Measurements from ENCODE around the gene AP1S3. TPM values are rescaled to one million over a fixed set of nuclear protein-coding genes. Genes with fewer than 3 reads are reported as not detected.

AP1S3 gene
- 5.2 to 6.4 TPM (median 5.5 TPM) in 3 replicates for total RNA-seq
- long read RNA-seq, partial matches to known transcripts, result 2 of 5 reads
- long read RNA-seq, other reads (novel, unspliced or antisense), result 1 of 5 reads

DNA sequence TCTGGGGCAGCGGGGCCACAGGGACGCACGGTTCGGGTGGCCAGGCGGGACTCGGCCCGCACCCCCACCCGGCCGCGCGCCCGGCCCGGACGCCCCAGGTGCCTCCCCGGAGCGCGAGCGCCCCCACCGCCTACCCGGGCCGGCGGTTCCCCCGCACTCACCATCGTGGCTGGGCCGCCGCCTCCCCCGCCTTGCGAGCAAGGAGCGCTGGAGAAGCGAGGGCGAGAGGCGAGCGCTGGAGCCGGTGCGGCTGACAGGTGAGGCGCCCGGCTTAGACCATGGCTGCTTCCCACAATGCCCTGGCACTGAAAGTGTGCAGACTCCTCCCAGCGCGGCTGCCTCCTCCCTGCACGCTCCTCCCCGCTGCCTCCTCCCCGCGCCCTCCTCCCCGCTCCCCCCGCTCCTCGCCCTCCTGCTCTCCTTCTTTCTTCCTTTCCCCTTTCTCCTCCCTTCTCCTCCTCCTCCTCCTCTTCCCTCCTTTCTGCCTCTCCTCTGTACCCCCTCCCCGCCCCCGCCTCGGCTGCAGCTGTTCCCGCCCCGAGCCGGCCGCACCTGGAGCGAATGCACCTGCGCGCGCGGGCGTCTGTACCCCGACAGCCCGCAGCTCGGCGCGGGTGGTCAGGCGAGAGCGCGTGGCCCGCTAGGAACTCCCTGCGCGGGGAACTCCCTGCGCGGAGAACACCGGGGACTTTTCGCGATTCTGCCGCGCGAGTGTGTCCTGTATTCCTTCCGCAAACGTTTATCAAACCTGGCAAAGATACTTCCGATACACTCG, at the start of gene AP1S3:
AP1S3 (minus strand) TSS at position 296 of the 775 bp plus-strand sequence; CDS start at position 164, 132 bp downstream.
- H3K9me3 Mint-ChIP-seq (ENCODE audit: low read depth), result no peaks in the 10 kb centered on the region
- peaks cover 11% of the 10 kb centered on the region for H3K4me1 Mint-ChIP-seq (ENCODE audit: low read depth)
- H3K27me3 Mint-ChIP-seq (ENCODE audit: low read depth), result no peaks in the 10 kb centered on the region
- peak within 1 kb of the TSS; percentile 3 for H3K27ac Mint-ChIP-seq (ENCODE audit: unreplicated experiment)
- DNase-seq (ENCODE audit: low spot score), result no peak
- peak within 1 kb of the TSS; percentile 87 for H3K4me3 Mint-ChIP-seq (ENCODE audit: unreplicated experiment)
- peak; percentile 22 for TF ChIP-seq CTCF (IDR thresholded peaks at IDR 0.05)
- no peaks in the 10 kb centered on the region for H3K36me3 Mint-ChIP-seq (ENCODE audit: low read depth)

GRCh38 chr2:223887127-223887526, 49.7 kb upstream of the AP1S3 start:
- Mint-ChIP-seq H3K4me3 (ENCODE audit: unreplicated experiment) (no peak overlapping the region), H3K36me3 (ENCODE audit: low read depth) (peaks cover 28% of the 10 kb centered on the region), H3K27ac (ENCODE audit: unreplicated experiment) (peak overlapping the region; percentile 56), H3K27me3 (ENCODE audit: low read depth) (no peaks in the 10 kb centered on the region), H3K4me1 (ENCODE audit: low read depth) (peaks cover 11% of the 10 kb centered on the region), H3K9me3 (ENCODE audit: low read depth) (no peaks in the 10 kb centered on the region)
- no peak for DNase-seq (ENCODE audit: low spot score)
- TF ChIP-seq CTCF (IDR thresholded peaks at IDR 0.05), result no peak

GRCh38 chr2:223886726-223887125, 49.3 kb upstream of the AP1S3 start:
- Mint-ChIP-seq H3K27ac (ENCODE audit: unreplicated experiment) (peak overlapping the region; percentile 56), H3K27me3 (ENCODE audit: low read depth) (no peaks in the 10 kb centered on the region), H3K36me3 (ENCODE audit: low read depth) (peaks cover 30% of the 10 kb centered on the region), H3K4me3 (ENCODE audit: unreplicated experiment) (no peak overlapping the region), H3K9me3 (ENCODE audit: low read depth) (no peaks in the 10 kb centered on the region), H3K4me1 (ENCODE audit: low read depth) (peaks cover 11% of the 10 kb centered on the region)
- no peak for TF ChIP-seq CTCF (IDR thresholded peaks at IDR 0.05)
- DNase-seq (ENCODE audit: low spot score), result no peak

GRCh38 chr2:223884399-223884798, 47.0 kb upstream of the AP1S3 start:
- Mint-ChIP-seq H3K27me3 (ENCODE audit: low read depth) (no peaks in the 10 kb centered on the region), H3K4me1 (ENCODE audit: low read depth) (peaks cover 11% of the 10 kb centered on the region), H3K27ac (ENCODE audit: unreplicated experiment) (no peak overlapping the region), H3K9me3 (ENCODE audit: low read depth) (no peaks in the 10 kb centered on the region), H3K4me3 (ENCODE audit: unreplicated experiment) (no peak overlapping the region), H3K36me3 (ENCODE audit: low read depth) (peaks cover 32% of the 10 kb centered on the region)
- TF ChIP-seq CTCF (IDR thresholded peaks at IDR 0.05), result no peak
- no peak for DNase-seq (ENCODE audit: low spot score)

DNA sequence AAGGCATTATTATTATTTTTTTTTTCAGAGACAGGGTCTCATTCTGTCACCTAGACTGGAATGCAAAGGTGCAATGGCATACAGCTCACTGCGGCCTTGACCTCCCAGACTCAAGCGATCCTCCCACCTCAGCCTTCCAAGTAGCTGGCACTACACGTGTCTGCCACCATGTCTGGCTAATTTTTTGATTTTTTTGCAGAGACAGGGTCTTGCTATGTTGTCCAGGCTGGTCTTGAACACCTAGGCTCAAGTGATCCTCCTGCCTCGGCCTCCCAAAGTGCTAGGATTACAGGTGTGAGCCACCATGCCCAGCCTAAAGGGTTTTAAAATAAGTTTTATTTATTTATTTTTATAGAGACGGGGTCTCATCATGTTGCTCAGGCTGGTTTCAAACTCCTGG, 45.3 kb upstream of the AP1S3 start:
- peaks cover 36% of the 10 kb centered on the region for H3K36me3 Mint-ChIP-seq (ENCODE audit: low read depth)

More for the DNA sequence above, 45.3 kb upstream of the AP1S3 start:
- no peak overlapping the region for H3K27ac Mint-ChIP-seq (ENCODE audit: unreplicated experiment)
- no peak for DNase-seq (ENCODE audit: low spot score)
- no peaks in the 10 kb centered on the region for H3K27me3 Mint-ChIP-seq (ENCODE audit: low read depth)
- no peak for TF ChIP-seq CTCF (IDR thresholded peaks at IDR 0.05)
- H3K4me1 Mint-ChIP-seq (ENCODE audit: low read depth), result peaks cover 8% of the 10 kb centered on the region
- H3K4me3 Mint-ChIP-seq (ENCODE audit: unreplicated experiment), result no peak overlapping the region
- H3K9me3 Mint-ChIP-seq (ENCODE audit: low read depth), result no peaks in the 10 kb centered on the region

Measured in chondrocyte (in vitro differentiated cells).